Immature natural killer cell (primary cell): ENCODE measurements around the gene TEDDM1. TPM values are rescaled to one million over a fixed set of nuclear protein-coding genes. Genes with fewer than 3 reads are reported as not detected.

ENCODE experiments used
- DNase-seq, 3 donors: peaks; one replicate each; pipeline ENCODE4 v3.0.0; 2022; ENCODE audit warnings: mixed read lengths in 1 of 3
- H3K27ac Mint-ChIP-seq, 6 donors: one replicate each; pipeline ENCODE4 v1.8.0; 2020; ENCODE audit warnings: mixed read lengths in 6 of 6, mild to moderate bottlenecking in 5 of 6, inconsistent platforms in 4 of 6, moderate library complexity in 3 of 6
- H3K27me3 Mint-ChIP-seq, 3 donors: one replicate each; pipeline ENCODE4 v1.8.0; 2020 to 2021; ENCODE audit warnings: low read depth in 3 of 3, mild to moderate bottlenecking in 3 of 3, mixed read lengths in 3 of 3, moderate library complexity in 3 of 3, inconsistent platforms in 1 of 3
- H3K36me3 Mint-ChIP-seq, 3 donors: one replicate each; pipeline ENCODE4 v1.8.0; 2020; ENCODE audit warnings: mixed read lengths in 3 of 3, inconsistent platforms in 2 of 3, mild to moderate bottlenecking in 2 of 3
- H3K4me1 Mint-ChIP-seq, 2 donors: one replicate each; pipeline ENCODE4 v1.8.0; 2020; ENCODE audit warnings: inconsistent platforms in 2 of 2, mild to moderate bottlenecking in 2 of 2, mixed read lengths in 2 of 2, moderate library complexity in 1 of 2
- H3K4me3 Mint-ChIP-seq, 5 donors: one replicate each; pipeline ENCODE4 v1.8.0; 2020; ENCODE audit warnings: mild to moderate bottlenecking in 5 of 5, mixed read lengths in 5 of 5, inconsistent platforms in 3 of 5, moderate library complexity in 3 of 5
- H3K9me3 Mint-ChIP-seq, 6 donors: one replicate each; pipeline ENCODE4 v1.8.0; 2020; ENCODE audit warnings: mild to moderate bottlenecking in 6 of 6, mixed read lengths in 6 of 6, inconsistent platforms in 4 of 6, moderate library complexity in 3 of 6
- polyA plus RNA-seq, 3 donors: library from polyadenylated mRNA; unstranded; fragments of 300-500 nt; fragmentation: Illumina TruSeq; gene quantifications; one replicate each; pipeline ENCODE4 v1.2.3, GENCODE V29; 2021

Gene TEDDM1
- polyA plus RNA-seq, 3 donors from 2014 or later, result 0.09 TPM; not detected in 2

DNA sequence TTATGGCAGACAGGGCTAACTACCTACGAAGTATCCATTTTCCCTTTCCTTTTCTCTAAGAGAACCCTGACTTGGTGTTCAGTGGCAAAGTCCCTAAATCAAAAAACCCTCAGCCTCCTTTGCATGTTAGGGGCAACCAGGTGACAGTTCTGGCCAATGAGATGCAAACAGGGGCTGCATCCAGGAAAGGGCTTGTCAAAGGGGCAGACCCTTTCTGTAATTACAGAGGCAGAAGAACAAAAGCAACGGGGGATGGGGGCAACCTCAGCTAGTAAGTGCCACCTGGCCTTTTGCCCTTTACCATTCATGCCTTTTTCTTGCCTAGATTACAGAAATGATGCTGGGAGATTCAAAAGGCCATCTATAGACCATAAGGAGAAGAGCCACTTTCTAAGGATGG is 43.3 kb downstream of the TEDDM1 start:
- no peaks in the 10 kb centered on the region for H3K4me1 Mint-ChIP-seq
- DNase-seq, result no peak
- H3K27me3 Mint-ChIP-seq, result peaks cover 0 to 5% (median 2%) of the 10 kb centered on the region in 3 donors
- H3K4me3 Mint-ChIP-seq, result no peak overlapping the region
- H3K9me3 Mint-ChIP-seq, result no peaks in the 10 kb centered on the region
- no peak overlapping the region for H3K27ac Mint-ChIP-seq
- H3K36me3 Mint-ChIP-seq, result no peaks in the 10 kb centered on the region

DNA sequence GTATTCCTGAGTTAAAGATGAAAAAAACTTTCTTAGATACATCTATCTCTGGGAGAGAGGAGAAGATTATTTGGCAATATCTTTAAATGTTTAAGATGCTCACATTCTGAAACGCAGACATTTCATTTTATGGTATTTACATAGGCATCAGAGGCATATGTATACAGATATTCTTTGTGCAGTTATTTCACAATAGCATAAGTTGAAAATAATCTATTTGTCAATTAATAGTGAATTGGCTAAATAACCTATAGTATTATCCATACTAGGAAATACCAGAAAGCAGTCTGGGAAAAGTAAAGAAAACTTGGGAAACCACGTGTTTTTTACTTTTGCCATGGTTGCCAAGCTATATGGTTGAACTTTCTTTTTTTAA is 44.8 kb downstream of the TEDDM1 start:
- H3K36me3 Mint-ChIP-seq, result no peaks in the 10 kb centered on the region
- no peaks in the 10 kb centered on the region for H3K4me1 Mint-ChIP-seq

GRCh38 chr1:182351790-182352364 is 48.6 kb downstream of the TEDDM1 start:
- H3K27ac Mint-ChIP-seq, result no peak overlapping the region
- H3K4me3 Mint-ChIP-seq, result no peak overlapping the region
- H3K27me3 Mint-ChIP-seq, result peaks cover 0 to 3% (median 0%) of the 10 kb centered on the region in 3 donors
- H3K4me1 Mint-ChIP-seq, result no peaks in the 10 kb centered on the region
- no peaks in the 10 kb centered on the region for H3K9me3 Mint-ChIP-seq
- DNase-seq, result no peak
- H3K36me3 Mint-ChIP-seq, result no peaks in the 10 kb centered on the region

More for the DNA sequence above, 44.8 kb downstream of the TEDDM1 start:
- peaks cover 0 to 5% (median 2%) of the 10 kb centered on the region in 3 donors for H3K27me3 Mint-ChIP-seq
- H3K9me3 Mint-ChIP-seq, result no peaks in the 10 kb centered on the region
- DNase-seq, result no peak
- H3K27ac Mint-ChIP-seq, result no peak overlapping the region
- no peak overlapping the region for H3K4me3 Mint-ChIP-seq

GRCh38 chr1:182350839-182351238 is 49.6 kb downstream of the TEDDM1 start:
- DNase-seq, result no peak
- no peaks in the 10 kb centered on the region for H3K36me3 Mint-ChIP-seq
- no peaks in the 10 kb centered on the region for H3K9me3 Mint-ChIP-seq
- no peaks in the 10 kb centered on the region for H3K4me1 Mint-ChIP-seq
- H3K27me3 Mint-ChIP-seq, result no peaks in the 10 kb centered on the region
- no peak overlapping the region for H3K4me3 Mint-ChIP-seq
- no peak overlapping the region for H3K27ac Mint-ChIP-seq

- Mint-ChIP-seq H3K27ac (no peak overlapping the region), H3K4me3 (no peak overlapping the region)
Measured at GRCh38 chr1:182348961-182349747, 51.3 kb downstream of the TEDDM1 start.

More at GRCh38 chr1:182348961-182349747, 51.3 kb downstream of the TEDDM1 start:
- DNase-seq, result no peak
- Mint-ChIP-seq H3K36me3 (no peaks in the 10 kb centered on the region), H3K27me3 (no peaks in the 10 kb centered on the region), H3K4me1 (no peaks in the 10 kb centered on the region), H3K9me3 (no peaks in the 10 kb centered on the region)

Other genes starting within 250 kb of the TEDDM1 start
- 100 to 1,000 TPM in 2 of 3 donors, 10 to 100 TPM in 1; 73.3 to 127 (median 115) TPM for gene GLUL, start 8.9 kb downstream of the TEDDM1 start, polyA plus RNA-seq
- gene RGSL1, start 49.5 kb upstream of the TEDDM1 start, polyA plus RNA-seq, result not detected
- 1 to 10 TPM; 2.0 to 5.7 (median 2.8) TPM for gene RNASEL, start 188.6 kb upstream of the TEDDM1 start, polyA plus RNA-seq
- under 1 TPM; 0.21 to 0.50 (median 0.48) TPM for gene RGS16, start 203.7 kb upstream of the TEDDM1 start, polyA plus RNA-seq